ENCODE measurements around the gene SENP5.

DNA sequence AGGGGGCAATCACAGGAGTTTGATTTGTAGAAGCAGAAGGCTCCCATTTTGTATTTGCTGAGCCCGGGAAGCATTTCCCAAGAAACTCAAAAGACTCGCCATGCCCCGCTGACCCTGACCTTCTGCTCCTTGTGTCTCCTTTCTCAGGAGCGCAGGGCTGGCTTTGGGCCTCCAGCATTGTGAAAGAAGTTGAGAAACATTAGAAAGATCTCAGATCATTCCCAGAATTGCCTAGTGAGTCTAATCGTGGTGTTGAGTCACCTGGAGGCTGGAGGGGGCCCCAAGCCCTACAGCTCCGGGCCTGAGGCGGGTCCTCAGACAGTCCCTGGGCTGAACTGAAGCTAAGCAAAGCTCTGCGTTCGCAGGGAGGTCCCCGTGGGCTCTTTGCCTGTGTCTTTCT, 111.8 kb downstream of the SENP5 start:
- TF ChIP-seq POLR2A (IDR thresholded peaks at IDR 0.05) (no peak), CTCF (IDR thresholded peaks at IDR 0.05) (no peak)
